ENCODE results near the gene NR5A2. TPM values are rescaled to one million over a fixed set of nuclear protein-coding genes. Genes with fewer than 3 reads are reported as not detected.

The NR5A2 gene
- total RNA-seq, 1 experiment from 2014 or later, result 22.3 TPM

GRCh38 chr1:199981584-199981983, 45.9 kb upstream of the NR5A2 start:
- Mint-ChIP-seq H3K4me3 (no peak overlapping the region), H3K36me3 (no peaks in the 10 kb centered on the region), H3K4me1 (peaks cover 30% of the 10 kb centered on the region), H3K9me3 (no peaks in the 10 kb centered on the region), H3K27ac (no peak overlapping the region), H3K27me3 (ENCODE audit: low read depth) (no peaks in the 10 kb centered on the region)
- DNase-seq (ENCODE audit: low spot score), result no peak
- ChIA-PET POLR2A (no interaction called here), CTCF (no interaction called here)
- ATAC-seq, result no peak
- TF ChIP-seq, protein P1, sequence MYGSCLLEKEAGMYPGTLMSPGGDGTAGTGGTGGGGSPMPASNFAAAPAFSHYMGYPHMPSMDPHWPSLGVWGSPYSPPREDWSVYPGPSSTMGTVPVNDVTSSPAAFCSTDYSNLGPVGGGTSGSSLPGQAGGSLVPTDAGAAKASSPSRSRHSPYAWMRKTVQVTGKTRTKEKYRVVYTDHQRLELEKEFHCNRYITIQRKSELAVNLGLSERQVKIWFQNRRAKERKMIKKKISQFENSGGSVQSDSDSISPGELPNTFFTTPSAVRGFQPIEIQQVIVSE (CRISPR knock-in tag; IDR thresholded peaks at IDR 0.05; ENCODE audit: borderline replicate concordance), result no peak
- no peak for TF ChIP-seq PRDM15 (CRISPR knock-in tag; IDR thresholded peaks at IDR 0.05)
- no peak for TF ChIP-seq RORB (CRISPR knock-in tag; IDR thresholded peaks at IDR 0.05)

DNA sequence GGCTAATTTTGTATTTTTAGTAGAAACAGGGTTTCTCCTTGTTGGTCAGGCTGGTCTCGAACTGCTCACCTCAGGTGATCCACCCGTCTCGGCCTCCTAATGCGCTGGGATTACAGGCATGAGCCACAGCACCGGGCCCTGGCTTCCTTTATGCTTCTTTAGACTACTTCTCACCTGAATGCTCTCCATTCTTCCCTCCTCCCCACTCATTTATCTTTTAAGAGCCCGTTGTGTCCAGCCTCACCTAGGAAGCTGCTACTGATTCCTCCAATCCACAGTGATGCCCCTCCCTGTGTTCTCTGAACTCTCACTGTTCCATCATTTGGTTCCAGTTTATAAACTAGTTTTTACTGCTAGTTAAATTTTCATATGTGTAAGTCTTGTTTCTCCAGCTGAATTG, 44.9 kb upstream of the NR5A2 start:
- ChIA-PET POLR2A (no interaction called here), CTCF (no interaction called here)
- Mint-ChIP-seq H3K9me3 (no peaks in the 10 kb centered on the region), H3K27me3 (ENCODE audit: low read depth) (no peaks in the 10 kb centered on the region), H3K4me1 (peaks cover 20% of the 10 kb centered on the region), H3K36me3 (no peaks in the 10 kb centered on the region), H3K4me3 (no peak overlapping the region), H3K27ac (no peak overlapping the region)
- ATAC-seq (no peak), DNase-seq (ENCODE audit: low spot score) (no peak)
- TF ChIP-seq, protein P2, sequence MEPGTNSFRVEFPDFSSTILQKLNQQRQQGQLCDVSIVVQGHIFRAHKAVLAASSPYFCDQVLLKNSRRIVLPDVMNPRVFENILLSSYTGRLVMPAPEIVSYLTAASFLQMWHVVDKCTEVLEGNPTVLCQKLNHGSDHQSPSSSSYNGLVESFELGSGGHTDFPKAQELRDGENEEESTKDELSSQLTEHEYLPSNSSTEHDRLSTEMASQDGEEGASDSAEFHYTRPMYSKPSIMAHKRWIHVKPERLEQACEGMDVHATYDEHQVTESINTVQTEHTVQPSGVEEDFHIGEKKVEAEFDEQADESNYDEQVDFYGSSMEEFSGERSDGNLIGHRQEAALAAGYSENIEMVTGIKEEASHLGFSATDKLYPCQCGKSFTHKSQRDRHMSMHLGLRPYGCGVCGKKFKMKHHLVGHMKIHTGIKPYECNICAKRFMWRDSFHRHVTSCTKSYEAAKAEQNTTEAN (CRISPR knock-in tag; IDR thresholded peaks at IDR 0.05), result no peak
- TF ChIP-seq CBFB (CRISPR knock-in tag; IDR thresholded peaks at IDR 0.05; ENCODE audit: low read depth) (no peak), ELF4 (CRISPR knock-in tag; IDR thresholded peaks at IDR 0.05; ENCODE audit: low read depth) (no peak), ZNF512 (CRISPR knock-in tag; IDR thresholded peaks at IDR 0.05; ENCODE audit: borderline replicate concordance) (no peak), ZNF396 (CRISPR knock-in tag; IDR thresholded peaks at IDR 0.05; ENCODE audit: borderline replicate concordance) (no peak), NFATC4 (CRISPR knock-in tag; IDR thresholded peaks at IDR 0.05) (no peak), ATF1 (CRISPR knock-in tag; IDR thresholded peaks at IDR 0.05) (no peak), PRRX2 (CRISPR knock-in tag; IDR thresholded peaks at IDR 0.05) (no peak), NFE2L1 (CRISPR knock-in tag; IDR thresholded peaks at IDR 0.05) (no peak), HMGXB4 (CRISPR knock-in tag; IDR thresholded peaks at IDR 0.05) (no peak), SOX15 (CRISPR knock-in tag; IDR thresholded peaks at IDR 0.05) (no peak), ZSCAN18 (CRISPR knock-in tag; IDR thresholded peaks at IDR 0.05) (no peak), ZNF281 (CRISPR knock-in tag; IDR thresholded peaks at IDR 0.05) (no peak), CREM (CRISPR knock-in tag; IDR thresholded peaks at IDR 0.05) (no peak)
- TF ChIP-seq, protein P3, sequence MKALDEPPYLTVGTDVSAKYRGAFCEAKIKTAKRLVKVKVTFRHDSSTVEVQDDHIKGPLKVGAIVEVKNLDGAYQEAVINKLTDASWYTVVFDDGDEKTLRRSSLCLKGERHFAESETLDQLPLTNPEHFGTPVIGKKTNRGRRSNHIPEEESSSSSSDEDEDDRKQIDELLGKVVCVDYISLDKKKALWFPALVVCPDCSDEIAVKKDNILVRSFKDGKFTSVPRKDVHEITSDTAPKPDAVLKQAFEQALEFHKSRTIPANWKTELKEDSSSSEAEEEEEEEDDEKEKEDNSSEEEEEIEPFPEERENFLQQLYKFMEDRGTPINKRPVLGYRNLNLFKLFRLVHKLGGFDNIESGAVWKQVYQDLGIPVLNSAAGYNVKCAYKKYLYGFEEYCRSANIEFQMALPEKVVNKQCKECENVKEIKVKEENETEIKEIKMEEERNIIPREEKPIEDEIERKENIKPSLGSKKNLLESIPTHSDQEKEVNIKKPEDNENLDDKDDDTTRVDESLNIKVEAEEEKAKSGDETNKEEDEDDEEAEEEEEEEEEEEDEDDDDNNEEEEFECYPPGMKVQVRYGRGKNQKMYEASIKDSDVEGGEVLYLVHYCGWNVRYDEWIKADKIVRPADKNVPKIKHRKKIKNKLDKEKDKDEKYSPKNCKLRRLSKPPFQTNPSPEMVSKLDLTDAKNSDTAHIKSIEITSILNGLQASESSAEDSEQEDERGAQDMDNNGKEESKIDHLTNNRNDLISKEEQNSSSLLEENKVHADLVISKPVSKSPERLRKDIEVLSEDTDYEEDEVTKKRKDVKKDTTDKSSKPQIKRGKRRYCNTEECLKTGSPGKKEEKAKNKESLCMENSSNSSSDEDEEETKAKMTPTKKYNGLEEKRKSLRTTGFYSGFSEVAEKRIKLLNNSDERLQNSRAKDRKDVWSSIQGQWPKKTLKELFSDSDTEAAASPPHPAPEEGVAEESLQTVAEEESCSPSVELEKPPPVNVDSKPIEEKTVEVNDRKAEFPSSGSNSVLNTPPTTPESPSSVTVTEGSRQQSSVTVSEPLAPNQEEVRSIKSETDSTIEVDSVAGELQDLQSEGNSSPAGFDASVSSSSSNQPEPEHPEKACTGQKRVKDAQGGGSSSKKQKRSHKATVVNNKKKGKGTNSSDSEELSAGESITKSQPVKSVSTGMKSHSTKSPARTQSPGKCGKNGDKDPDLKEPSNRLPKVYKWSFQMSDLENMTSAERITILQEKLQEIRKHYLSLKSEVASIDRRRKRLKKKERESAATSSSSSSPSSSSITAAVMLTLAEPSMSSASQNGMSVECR (CRISPR knock-in tag; IDR thresholded peaks at IDR 0.05; ENCODE audit: borderline replicate concordance), result no peak
